GM23338 (cell line): Measurements from ENCODE around the gene NCKAP5. TPM values are rescaled to one million over a fixed set of nuclear protein-coding genes. Genes with fewer than 3 reads are reported as not detected.

Experiments used
- ATAC-seq: fragments of 200-7000 bp; cut with Tn5 transposase; 3 replicates; pipeline ENCODE4 v1.9.1; 2020
- DNase-seq: peaks from one replicate; pipeline ENCODE4 v3.0.0-alpha.2; 2015; ENCODE audit warnings: low spot score
- H2AFZ ChIP-seq: fragments of 200-600 bp; sonication (generic); 2 replicates; pipeline ENCODE4 v1.8.0; 2016; ENCODE audit warnings: antibody characterized with exemption, mild to moderate bottlenecking, moderate library complexity
- H3F3A ChIP-seq: fragments of 200-600 bp; sonication (generic); replicated peaks from 2 replicates; pipeline ENCODE4 v1.8.0; 2017; ENCODE audit warnings: antibody characterized with exemption, mixed run types, low read depth
- H3K27ac ChIP-seq: fragments of 200-600 bp; sonication (generic); 2 replicates; pipeline ENCODE4 v1.6.1; 2016; ENCODE audit warnings: low read depth
- H3K27me3 ChIP-seq: fragments of 200-600 bp; sonication (generic); 2 replicates; pipeline ENCODE4 v1.8.0; 2016; ENCODE audit warnings: mild to moderate bottlenecking, mixed run types, moderate library complexity; ENCODE audit not compliant: insufficient read depth
- H3K36me3 ChIP-seq: fragments of 200-600 bp; sonication (generic); 2 replicates; pipeline ENCODE4 v1.8.0; 2016; ENCODE audit warnings: mild to moderate bottlenecking; ENCODE audit not compliant: insufficient read depth
- H3K4me1 ChIP-seq: fragments of 200-600 bp; sonication (generic); 2 replicates; pipeline ENCODE4 v1.8.0; 2016; ENCODE audit warnings: mild to moderate bottlenecking, moderate library complexity; ENCODE audit not compliant: insufficient read depth
- H3K4me2 ChIP-seq: fragments of 200-600 bp; sonication (generic); 2 replicates; pipeline ENCODE4 v1.7.1; 2017; ENCODE audit warnings: mixed run types
- H3K4me3 ChIP-seq: fragments of 200-600 bp; sonication (generic); 2 replicates; pipeline ENCODE4 v1.6.1; 2016; ENCODE audit warnings: mixed run types
- H3K79me2 ChIP-seq: fragments of 200-600 bp; sonication (generic); replicated peaks from 2 replicates; pipeline ENCODE4 v1.8.0; 2017; ENCODE audit warnings: mild to moderate bottlenecking; ENCODE audit not compliant: insufficient read depth
- H3K9me2 ChIP-seq: fragments of 200-600 bp; sonication (generic); 2 replicates; pipeline ENCODE4 v1.8.0; 2017; ENCODE audit not compliant: insufficient read depth
- H4K20me1 ChIP-seq: fragments of 200-600 bp; sonication (generic); replicated peaks from 2 replicates; pipeline ENCODE4 v1.8.0; 2017; ENCODE audit warnings: mild to moderate bottlenecking; ENCODE audit not compliant: insufficient read depth
- H3K27ac Mint-ChIP-seq: 2 replicates; pipeline ENCODE4 v1.8.0; 2020; ENCODE audit warnings: inconsistent platforms, mild to moderate bottlenecking, moderate library complexity, mixed read lengths
- H3K27me3 Mint-ChIP-seq: 3 replicates; pipeline ENCODE4 v1.8.0; 2022; ENCODE audit warnings: low read depth, mild to moderate bottlenecking, moderate library complexity, mixed read lengths, inconsistent platforms; ENCODE audit not compliant: insufficient read depth, poor library complexity
- H3K36me3 Mint-ChIP-seq: 3 replicates; pipeline ENCODE4 v1.8.0; 2021; ENCODE audit warnings: low read depth, mild to moderate bottlenecking, inconsistent platforms, moderate library complexity, mixed read lengths
- H3K4me1 Mint-ChIP-seq: 3 replicates; pipeline ENCODE4 v1.8.0; 2020; ENCODE audit warnings: mild to moderate bottlenecking, inconsistent platforms, mixed read lengths
- H3K4me3 Mint-ChIP-seq: 3 replicates; pipeline ENCODE4 v1.8.0; 2021; ENCODE audit warnings: moderate library complexity, mild to moderate bottlenecking, inconsistent platforms, mixed read lengths
- H3K9me3 Mint-ChIP-seq: 3 replicates; pipeline ENCODE4 v1.8.0; 2020; ENCODE audit warnings: moderate library complexity, mild to moderate bottlenecking, inconsistent platforms, mixed read lengths
- CREB1 ChIP-seq: fragments of 250-450 bp; sonication (Bioruptor Pico); IDR thresholded peaks from 2 replicates; pipeline ENCODE4 v1.5.0; 2020; ENCODE audit warnings: low read depth, mild to moderate bottlenecking, moderate library complexity
- EZH2 ChIP-seq: fragments of 200-600 bp; sonication (generic); IDR thresholded peaks from one replicate; pipeline ENCODE4 v1.8.0; 2017; ENCODE audit warnings: antibody characterized with exemption, mild to moderate bottlenecking, low read depth; ENCODE audit not compliant: unreplicated experiment
- EZH2phosphoT487 ChIP-seq: fragments of 200-600 bp; sonication (generic); IDR thresholded peaks from one replicate; pipeline ENCODE4 v1.8.1; 2018; ENCODE audit warnings: antibody characterized with exemption; ENCODE audit not compliant: unreplicated experiment
- JUNB ChIP-seq: IDR thresholded peaks from one replicate; pipeline ENCODE4 v1.6.1; 2016; ENCODE audit warnings: antibody characterized with exemption; ENCODE audit not compliant: unreplicated experiment
- NANOG ChIP-seq: IDR thresholded peaks from 2 replicates; pipeline ENCODE4 v1.6.1; 2016; ENCODE audit warnings: antibody characterized with exemption, borderline replicate concordance
- STAT1 ChIP-seq: IDR thresholded peaks from one replicate; pipeline ENCODE4 v1.6.1; 2016; ENCODE audit warnings: antibody characterized with exemption; ENCODE audit not compliant: unreplicated experiment
- ZNF114 ChIP-seq: fragments of 250-450 bp; sonication (Bioruptor Pico); IDR thresholded peaks from 2 replicates; pipeline ENCODE4 v1.5.0; 2020; ENCODE audit warnings: mild to moderate bottlenecking, moderate library complexity
- ZNF331 ChIP-seq: fragments of 250-450 bp; sonication (Bioruptor Pico); IDR thresholded peaks from 2 replicates; pipeline ENCODE4 v1.5.0; 2020; ENCODE audit warnings: low read depth, mild to moderate bottlenecking, moderate library complexity
- polyA plus RNA-seq: library from polyadenylated mRNA; unstranded; fragments of >200 nt; fragmentation: Nextera tagmentation; extraction: Ambion mirVana; gene quantifications from 2 replicates; pipeline ENCODE4 v1.2.1, GENCODE V29; 2016
- total RNA-seq: library from RNA; depleted of rRNA; stranded (reverse); fragments of >200 nt; shearing (Covaris generic); gene quantifications from 2 replicates; pipeline ENCODE4 v1.2.3, GENCODE V29; 2014
- TF ChIP-seq, protein P1 (sequence below), 2 experiments: fragments of 200-600 bp in 1 of 2; sonication (generic) in 1 of 2; conservative IDR thresholded peaks; 2 replicates each; pipeline versions ENCODE4 v1.5.1 to v1.6.1; 2016 to 2017; ENCODE audit warnings: antibody characterized with exemption in 2 of 2, low read depth in 2 of 2, mild to moderate bottlenecking in 2 of 2, moderate library complexity in 1 of 2
- TF ChIP-seq, protein P2 (sequence below): fragments of 250-450 bp; sonication (Bioruptor Pico); IDR thresholded peaks from 2 replicates; pipeline ENCODE4 v1.5.0; 2020; ENCODE audit warnings: mild to moderate bottlenecking, moderate library complexity
- TF ChIP-seq, protein P3 (sequence below): IDR thresholded peaks from one replicate; pipeline ENCODE4 v1.6.1; 2018; ENCODE audit warnings: antibody characterized with exemption; ENCODE audit not compliant: unreplicated experiment
- TF ChIP-seq, protein P4 (sequence below): IDR thresholded peaks from 2 replicates; pipeline ENCODE4 v1.6.1; 2016; ENCODE audit warnings: antibody characterized with exemption

Gene NCKAP5
- total and polyA plus RNA-seq, 2 experiments from 2014 or later = 0.34 to 0.73 TPM

DNA sequence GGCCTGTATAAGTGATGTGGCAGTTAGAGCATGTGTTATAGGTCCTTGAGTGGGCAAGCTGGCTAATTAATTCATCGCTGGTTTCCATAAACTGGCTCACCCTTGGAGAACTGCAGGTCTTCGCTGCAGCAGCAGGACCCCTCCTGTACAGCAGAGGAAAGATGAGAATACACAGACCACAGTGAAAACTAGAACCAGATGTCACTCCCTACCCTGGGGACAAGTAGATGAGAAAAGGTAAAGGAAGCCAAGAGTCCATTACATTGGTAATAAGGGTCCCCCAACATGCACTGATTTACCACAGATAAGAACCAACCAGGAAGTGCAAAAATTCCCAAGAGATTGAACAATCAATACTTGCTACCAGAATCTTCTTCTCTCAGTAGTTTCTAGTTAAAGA lies 482.6 kb downstream of the NCKAP5 start:
- peaks cover 3% of the 10 kb centered on the region; the same call in 1 of the 3 replicates for H3K4me1 Mint-ChIP-seq

More for the DNA sequence above, 482.6 kb downstream of the NCKAP5 start:
- no peaks in the 10 kb centered on the region for H3K36me3 ChIP-seq
- ATAC-seq (no peak), DNase-seq (no peak)
- Mint-ChIP-seq H3K27me3 (no peaks in the 10 kb centered on the region), H3K27ac (no peak overlapping the region), H3K4me3 (no peak overlapping the region), H3K9me3 (no peaks in the 10 kb centered on the region), H3K36me3 (no peaks in the 10 kb centered on the region)
- 0 out of 2 replicates have a peak, but pooled peaks cover 4% of the 10 kb centered on the region for H3K9me2 ChIP-seq
- no peak overlapping the region for H3K4me2 ChIP-seq
- no peak overlapping the region for H3K27ac ChIP-seq
- H3K27me3 ChIP-seq = no peaks in the 10 kb centered on the region
- H4K20me1 ChIP-seq = no peaks in the 10 kb centered on the region
- TF ChIP-seq STAT1 = no peak
- TF ChIP-seq ZNF331 (CRISPR knock-in tag) = no peak
- no peak for TF ChIP-seq EZH2
- TF ChIP-seq, protein P1, sequence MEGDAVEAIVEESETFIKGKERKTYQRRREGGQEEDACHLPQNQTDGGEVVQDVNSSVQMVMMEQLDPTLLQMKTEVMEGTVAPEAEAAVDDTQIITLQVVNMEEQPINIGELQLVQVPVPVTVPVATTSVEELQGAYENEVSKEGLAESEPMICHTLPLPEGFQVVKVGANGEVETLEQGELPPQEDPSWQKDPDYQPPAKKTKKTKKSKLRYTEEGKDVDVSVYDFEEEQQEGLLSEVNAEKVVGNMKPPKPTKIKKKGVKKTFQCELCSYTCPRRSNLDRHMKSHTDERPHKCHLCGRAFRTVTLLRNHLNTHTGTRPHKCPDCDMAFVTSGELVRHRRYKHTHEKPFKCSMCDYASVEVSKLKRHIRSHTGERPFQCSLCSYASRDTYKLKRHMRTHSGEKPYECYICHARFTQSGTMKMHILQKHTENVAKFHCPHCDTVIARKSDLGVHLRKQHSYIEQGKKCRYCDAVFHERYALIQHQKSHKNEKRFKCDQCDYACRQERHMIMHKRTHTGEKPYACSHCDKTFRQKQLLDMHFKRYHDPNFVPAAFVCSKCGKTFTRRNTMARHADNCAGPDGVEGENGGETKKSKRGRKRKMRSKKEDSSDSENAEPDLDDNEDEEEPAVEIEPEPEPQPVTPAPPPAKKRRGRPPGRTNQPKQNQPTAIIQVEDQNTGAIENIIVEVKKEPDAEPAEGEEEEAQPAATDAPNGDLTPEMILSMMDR (conservative IDR thresholded peaks at IDR 0.05; ENCODE audit: low read depth in 2 of 2) = no peak
- TF ChIP-seq ZNF114 (CRISPR knock-in tag) = no peak
- no peak for TF ChIP-seq CREB1
- no peak for TF ChIP-seq JUNB
- TF ChIP-seq EZH2phosphoT487 = no peak
- TF ChIP-seq, protein P2, sequence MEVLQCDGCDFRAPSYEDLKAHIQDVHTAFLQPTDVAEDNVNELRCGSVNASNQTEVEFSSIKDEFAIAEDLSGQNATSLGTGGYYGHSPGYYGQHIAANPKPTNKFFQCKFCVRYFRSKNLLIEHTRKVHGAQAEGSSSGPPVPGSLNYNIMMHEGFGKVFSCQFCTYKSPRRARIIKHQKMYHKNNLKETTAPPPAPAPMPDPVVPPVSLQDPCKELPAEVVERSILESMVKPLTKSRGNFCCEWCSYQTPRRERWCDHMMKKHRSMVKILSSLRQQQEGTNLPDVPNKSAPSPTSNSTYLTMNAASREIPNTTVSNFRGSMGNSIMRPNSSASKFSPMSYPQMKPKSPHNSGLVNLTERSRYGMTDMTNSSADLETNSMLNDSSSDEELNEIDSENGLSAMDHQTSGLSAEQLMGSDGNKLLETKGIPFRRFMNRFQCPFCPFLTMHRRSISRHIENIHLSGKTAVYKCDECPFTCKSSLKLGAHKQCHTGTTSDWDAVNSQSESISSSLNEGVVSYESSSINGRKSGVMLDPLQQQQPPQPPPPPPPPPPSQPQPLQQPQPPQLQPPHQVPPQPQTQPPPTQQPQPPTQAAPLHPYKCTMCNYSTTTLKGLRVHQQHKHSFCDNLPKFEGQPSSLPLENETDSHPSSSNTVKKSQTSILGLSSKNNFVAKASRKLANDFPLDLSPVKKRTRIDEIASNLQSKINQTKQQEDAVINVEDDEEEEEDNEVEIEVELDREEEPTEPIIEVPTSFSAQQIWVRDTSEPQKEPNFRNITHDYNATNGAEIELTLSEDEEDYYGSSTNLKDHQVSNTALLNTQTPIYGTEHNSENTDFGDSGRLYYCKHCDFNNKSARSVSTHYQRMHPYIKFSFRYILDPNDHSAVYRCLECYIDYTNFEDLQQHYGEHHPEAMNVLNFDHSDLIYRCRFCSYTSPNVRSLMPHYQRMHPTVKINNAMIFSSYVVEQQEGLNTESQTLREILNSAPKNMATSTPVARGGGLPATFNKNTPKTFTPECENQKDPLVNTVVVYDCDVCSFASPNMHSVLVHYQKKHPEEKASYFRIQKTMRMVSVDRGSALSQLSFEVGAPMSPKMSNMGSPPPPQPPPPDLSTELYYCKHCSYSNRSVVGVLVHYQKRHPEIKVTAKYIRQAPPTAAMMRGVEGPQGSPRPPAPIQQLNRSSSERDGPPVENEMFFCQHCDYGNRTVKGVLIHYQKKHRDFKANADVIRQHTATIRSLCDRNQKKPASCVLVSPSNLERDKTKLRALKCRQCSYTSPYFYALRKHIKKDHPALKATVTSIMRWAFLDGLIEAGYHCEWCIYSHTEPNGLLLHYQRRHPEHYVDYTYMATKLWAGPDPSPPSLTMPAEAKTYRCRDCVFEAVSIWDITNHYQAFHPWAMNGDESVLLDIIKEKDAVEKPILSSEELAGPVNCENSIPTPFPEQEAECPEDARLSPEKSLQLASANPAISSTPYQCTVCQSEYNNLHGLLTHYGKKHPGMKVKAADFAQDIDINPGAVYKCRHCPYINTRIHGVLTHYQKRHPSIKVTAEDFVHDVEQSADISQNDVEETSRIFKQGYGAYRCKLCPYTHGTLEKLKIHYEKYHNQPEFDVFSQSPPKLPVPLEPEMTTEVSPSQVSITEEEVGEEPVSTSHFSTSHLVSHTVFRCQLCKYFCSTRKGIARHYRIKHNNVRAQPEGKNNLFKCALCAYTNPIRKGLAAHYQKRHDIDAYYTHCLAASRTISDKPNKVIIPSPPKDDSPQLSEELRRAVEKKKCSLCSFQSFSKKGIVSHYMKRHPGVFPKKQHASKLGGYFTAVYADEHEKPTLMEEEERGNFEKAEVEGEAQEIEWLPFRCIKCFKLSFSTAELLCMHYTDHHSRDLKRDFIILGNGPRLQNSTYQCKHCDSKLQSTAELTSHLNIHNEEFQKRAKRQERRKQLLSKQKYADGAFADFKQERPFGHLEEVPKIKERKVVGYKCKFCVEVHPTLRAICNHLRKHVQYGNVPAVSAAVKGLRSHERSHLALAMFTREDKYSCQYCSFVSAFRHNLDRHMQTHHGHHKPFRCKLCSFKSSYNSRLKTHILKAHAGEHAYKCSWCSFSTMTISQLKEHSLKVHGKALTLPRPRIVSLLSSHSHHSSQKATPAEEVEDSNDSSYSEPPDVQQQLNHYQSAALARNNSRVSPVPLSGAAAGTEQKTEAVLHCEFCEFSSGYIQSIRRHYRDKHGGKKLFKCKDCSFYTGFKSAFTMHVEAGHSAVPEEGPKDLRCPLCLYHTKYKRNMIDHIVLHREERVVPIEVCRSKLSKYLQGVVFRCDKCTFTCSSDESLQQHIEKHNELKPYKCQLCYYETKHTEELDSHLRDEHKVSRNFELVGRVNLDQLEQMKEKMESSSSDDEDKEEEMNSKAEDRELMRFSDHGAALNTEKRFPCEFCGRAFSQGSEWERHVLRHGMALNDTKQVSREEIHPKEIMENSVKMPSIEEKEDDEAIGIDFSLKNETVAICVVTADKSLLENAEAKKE (CRISPR knock-in tag) = no peak
- no peak for TF ChIP-seq NANOG
- TF ChIP-seq, protein P3, sequence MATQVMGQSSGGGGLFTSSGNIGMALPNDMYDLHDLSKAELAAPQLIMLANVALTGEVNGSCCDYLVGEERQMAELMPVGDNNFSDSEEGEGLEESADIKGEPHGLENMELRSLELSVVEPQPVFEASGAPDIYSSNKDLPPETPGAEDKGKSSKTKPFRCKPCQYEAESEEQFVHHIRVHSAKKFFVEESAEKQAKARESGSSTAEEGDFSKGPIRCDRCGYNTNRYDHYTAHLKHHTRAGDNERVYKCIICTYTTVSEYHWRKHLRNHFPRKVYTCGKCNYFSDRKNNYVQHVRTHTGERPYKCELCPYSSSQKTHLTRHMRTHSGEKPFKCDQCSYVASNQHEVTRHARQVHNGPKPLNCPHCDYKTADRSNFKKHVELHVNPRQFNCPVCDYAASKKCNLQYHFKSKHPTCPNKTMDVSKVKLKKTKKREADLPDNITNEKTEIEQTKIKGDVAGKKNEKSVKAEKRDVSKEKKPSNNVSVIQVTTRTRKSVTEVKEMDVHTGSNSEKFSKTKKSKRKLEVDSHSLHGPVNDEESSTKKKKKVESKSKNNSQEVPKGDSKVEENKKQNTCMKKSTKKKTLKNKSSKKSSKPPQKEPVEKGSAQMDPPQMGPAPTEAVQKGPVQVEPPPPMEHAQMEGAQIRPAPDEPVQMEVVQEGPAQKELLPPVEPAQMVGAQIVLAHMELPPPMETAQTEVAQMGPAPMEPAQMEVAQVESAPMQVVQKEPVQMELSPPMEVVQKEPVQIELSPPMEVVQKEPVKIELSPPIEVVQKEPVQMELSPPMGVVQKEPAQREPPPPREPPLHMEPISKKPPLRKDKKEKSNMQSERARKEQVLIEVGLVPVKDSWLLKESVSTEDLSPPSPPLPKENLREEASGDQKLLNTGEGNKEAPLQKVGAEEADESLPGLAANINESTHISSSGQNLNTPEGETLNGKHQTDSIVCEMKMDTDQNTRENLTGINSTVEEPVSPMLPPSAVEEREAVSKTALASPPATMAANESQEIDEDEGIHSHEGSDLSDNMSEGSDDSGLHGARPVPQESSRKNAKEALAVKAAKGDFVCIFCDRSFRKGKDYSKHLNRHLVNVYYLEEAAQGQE = no peak
- TF ChIP-seq, protein P4, sequence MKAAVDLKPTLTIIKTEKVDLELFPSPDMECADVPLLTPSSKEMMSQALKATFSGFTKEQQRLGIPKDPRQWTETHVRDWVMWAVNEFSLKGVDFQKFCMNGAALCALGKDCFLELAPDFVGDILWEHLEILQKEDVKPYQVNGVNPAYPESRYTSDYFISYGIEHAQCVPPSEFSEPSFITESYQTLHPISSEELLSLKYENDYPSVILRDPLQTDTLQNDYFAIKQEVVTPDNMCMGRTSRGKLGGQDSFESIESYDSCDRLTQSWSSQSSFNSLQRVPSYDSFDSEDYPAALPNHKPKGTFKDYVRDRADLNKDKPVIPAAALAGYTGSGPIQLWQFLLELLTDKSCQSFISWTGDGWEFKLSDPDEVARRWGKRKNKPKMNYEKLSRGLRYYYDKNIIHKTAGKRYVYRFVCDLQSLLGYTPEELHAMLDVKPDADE = no peak
- H3K4me1 ChIP-seq = no peaks in the 10 kb centered on the region; the same call in 1 of the 2 replicates
- H2AFZ ChIP-seq = no peak overlapping the region
- no peaks in the 10 kb centered on the region for H3F3A ChIP-seq
- H3K4me3 ChIP-seq = no peak overlapping the region
- no peaks in the 10 kb centered on the region for H3K79me2 ChIP-seq
